Neuronal stem cell (in vitro differentiated cells): Measurements from ENCODE around the gene GLUL.

ENCODE experiments used
- DNase-seq: peaks from one replicate; pipeline ENCODE4 v3.0.0-alpha.2; 2013; ENCODE audit warnings: low spot score
- H2AFZ ChIP-seq: one replicate; pipeline ENCODE4 v1.6.1; 2013; ENCODE audit warnings: mild to moderate bottlenecking, low read length, inconsistent platforms
- H2AK5ac ChIP-seq: 2 replicates; pipeline ENCODE4 v1.6.1; 2013; ENCODE audit warnings: low read depth, mild to moderate bottlenecking, inconsistent platforms, low read length, moderate library complexity, mixed read lengths
- H2BK120ac ChIP-seq: 2 replicates; pipeline ENCODE4 v1.6.1; 2013; ENCODE audit warnings: low read depth, mild to moderate bottlenecking, inconsistent platforms, low read length, moderate library complexity, mixed read lengths
- H2BK12ac ChIP-seq: one replicate; pipeline ENCODE4 v1.6.1; 2013; ENCODE audit warnings: low read length, inconsistent platforms
- H2BK15ac ChIP-seq: 2 replicates; pipeline ENCODE4 v1.6.1; 2013; ENCODE audit warnings: mild to moderate bottlenecking, low read length, inconsistent platforms, mixed read lengths
- H2BK5ac ChIP-seq: one replicate; pipeline ENCODE4 v1.6.1; 2013; ENCODE audit warnings: inconsistent platforms, mild to moderate bottlenecking, low read length, moderate library complexity
- H3K14ac ChIP-seq: one replicate; pipeline ENCODE4 v1.6.1; 2013; ENCODE audit warnings: low read length, inconsistent platforms
- H3K18ac ChIP-seq: 2 replicates; pipeline ENCODE4 v1.6.1; 2013; ENCODE audit warnings: low read length, inconsistent platforms
- H3K23ac ChIP-seq: 2 replicates; pipeline ENCODE4 v1.6.1; 2013; ENCODE audit warnings: low read depth, mild to moderate bottlenecking, mixed read lengths, low read length, inconsistent platforms; ENCODE audit not compliant: poor library complexity
- H3K27ac ChIP-seq: replicated peaks from 3 replicates; pipeline ENCODE4 v1.5.1; 2013; ENCODE audit warnings: low read length, inconsistent platforms
- H3K27me3 ChIP-seq, 3 experiments: 2 replicates each; pipeline ENCODE4 v1.6.1; 2013; ENCODE audit warnings: low read length in 3 of 3, mild to moderate bottlenecking in 2 of 3, inconsistent platforms in 1 of 3, low read depth in 1 of 3, mixed read lengths in 1 of 3, moderate library complexity in 1 of 3; ENCODE audit not compliant: control insufficient read depth in 3 of 3, insufficient read depth in 3 of 3
- H3K36me3 ChIP-seq, 2 donors: replicated peaks in 1 of 2; 2 replicates each; pipeline ENCODE4 v1.6.1; 2013; ENCODE audit warnings: low read length in 2 of 2; ENCODE audit not compliant: control insufficient read depth in 2 of 2, insufficient read depth in 2 of 2
- H3K4ac ChIP-seq: 2 replicates; pipeline ENCODE4 v1.6.1; 2013; ENCODE audit warnings: inconsistent platforms, mild to moderate bottlenecking, low read length, moderate library complexity
- H3K4me1 ChIP-seq, 2 donors: 1 replicate in 1 of 2; 2 replicates in 1 of 2; pipeline ENCODE4 v1.6.1; 2013; ENCODE audit warnings: low read length in 2 of 2, low read depth in 1 of 2; ENCODE audit not compliant: control insufficient read depth in 2 of 2, insufficient read depth in 1 of 2
- H3K4me2 ChIP-seq: one replicate; pipeline ENCODE4 v1.6.1; 2013; ENCODE audit warnings: mild to moderate bottlenecking, low read length, inconsistent platforms; ENCODE audit not compliant: insufficient read depth, poor library complexity, severe bottlenecking
- H3K4me3 ChIP-seq, 2 donors: 2 replicates each; pipeline ENCODE4 v1.5.1; 2013; ENCODE audit warnings: low read length in 2 of 2, mild to moderate bottlenecking in 2 of 2, inconsistent platforms in 1 of 2, moderate library complexity in 1 of 2
- H3K79me1 ChIP-seq: one replicate; pipeline ENCODE4 v1.6.1; 2013; ENCODE audit warnings: low read depth, mild to moderate bottlenecking, inconsistent platforms, low read length, moderate library complexity
- H3K9ac ChIP-seq: one replicate; pipeline ENCODE4 v1.6.1; 2013; ENCODE audit warnings: mild to moderate bottlenecking, low read depth, low read length, inconsistent platforms; ENCODE audit not compliant: poor library complexity
- H3K9me3 ChIP-seq, 2 donors: replicated peaks in 1 of 2; 2 replicates each; pipeline versions ENCODE3 to v1.6.1; 2013; ENCODE audit warnings: low read length in 2 of 2, mild to moderate bottlenecking in 2 of 2, inconsistent platforms in 1 of 2, low read depth in 1 of 2, mixed read lengths in 1 of 2, moderate library complexity in 1 of 2; ENCODE audit not compliant: control insufficient read depth in 2 of 2, insufficient read depth in 1 of 2
- H4K8ac ChIP-seq: one replicate; pipeline ENCODE4 v1.6.1; 2013; ENCODE audit warnings: low read depth, mild to moderate bottlenecking, inconsistent platforms, low read length, moderate library complexity
- H4K91ac ChIP-seq: one replicate; pipeline ENCODE4 v1.6.1; 2013; ENCODE audit warnings: low read length, low read depth, mild to moderate bottlenecking, inconsistent platforms; ENCODE audit not compliant: poor library complexity
- WGBS, 2 donors: extraction: QIAGEN DNeasy Blood & Tissue Kit; methylation state at CpG; one replicate each; pipeline ENCODE4 v1.1.7; 2013; ENCODE audit warnings: missing lambda C conversion rate in 2 of 2, mixed read lengths in 1 of 2; ENCODE audit not compliant: insufficient read length in 2 of 2, insufficient replicate concordance in 1 of 2; ENCODE audit errors: extremely low coverage in 2 of 2; 5-methylcytosine and 5-hydroxymethylcytosine counted together

Gene GLUL

DNA sequence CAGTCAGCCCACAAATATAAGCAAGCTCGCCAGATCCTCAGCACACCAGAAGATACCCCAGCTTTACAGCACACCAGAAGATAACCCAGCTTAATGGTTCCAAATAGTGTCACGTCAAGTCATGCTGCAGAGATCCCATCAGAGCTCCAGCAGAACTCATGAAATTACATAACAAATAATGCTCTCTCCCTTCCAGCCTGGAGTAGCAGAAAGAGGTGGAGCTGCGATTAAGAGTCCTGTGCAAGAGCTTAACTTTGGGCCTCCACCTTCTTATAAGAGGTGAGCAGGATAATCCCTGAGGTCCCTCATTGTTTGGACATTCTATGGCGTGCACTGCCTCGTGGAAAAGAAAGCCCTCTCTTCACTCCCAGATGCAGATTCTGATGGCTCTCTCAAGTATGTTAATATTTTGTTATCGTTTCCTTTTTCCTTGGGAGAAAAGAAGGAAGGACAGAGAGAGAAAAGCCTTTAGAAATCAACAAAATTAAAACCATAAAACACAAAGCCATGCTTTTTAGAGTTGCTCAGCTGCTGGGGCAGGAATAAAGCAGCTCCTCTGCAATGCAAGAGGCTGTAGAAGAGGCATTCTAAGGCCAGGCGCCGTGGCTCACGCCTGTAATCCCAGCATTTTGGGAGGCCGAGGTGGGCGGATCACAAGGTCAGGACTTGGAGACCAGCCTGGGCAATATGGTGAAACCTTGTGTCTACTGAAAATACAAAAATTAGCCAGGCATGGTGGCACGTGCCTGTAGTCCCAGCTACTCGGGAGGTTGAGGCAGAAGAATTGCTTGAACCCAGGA is 59.1 kb downstream of the GLUL start:
- H3K14ac ChIP-seq = no peak overlapping the region
- H3K9me3 ChIP-seq = no peaks in the 10 kb centered on the region
- no peaks in the 10 kb centered on the region for H3K27me3 ChIP-seq
- no peaks in the 10 kb centered on the region for H3K79me1 ChIP-seq
- peaks cover 0 to 7% of the 10 kb centered on the region in 2 donors for H3K4me1 ChIP-seq
- no peak overlapping the region for H2BK120ac ChIP-seq
- H3K4me2 ChIP-seq = no peak overlapping the region
- no CpG with 5 or more reads among the region's 13 CpGs for WGBS, 2 donors
- no peak overlapping the region for H3K4ac ChIP-seq
- no peak overlapping the region for H3K4me3 ChIP-seq
- H3K27ac ChIP-seq = peak overlapping the region; percentile 13
- peak overlapping the region; percentile 56 for H2AFZ ChIP-seq
- H2AK5ac ChIP-seq = no peak overlapping the region
- H2BK12ac ChIP-seq = no peak overlapping the region
- H2BK5ac ChIP-seq = no peak overlapping the region
- H3K23ac ChIP-seq = no peak overlapping the region
- DNase-seq = no peak
- no peaks in the 10 kb centered on the region for H3K36me3 ChIP-seq
- no peak overlapping the region for H3K18ac ChIP-seq
- H4K91ac ChIP-seq = no peak overlapping the region
- H4K8ac ChIP-seq = no peak overlapping the region
- no peak overlapping the region for H2BK15ac ChIP-seq
- H3K9ac ChIP-seq = no peak overlapping the region
